Esophagus (tissue), 2 donors: ENCODE data around the gene MAGEB2. TPM values are rescaled to one million over a fixed set of nuclear protein-coding genes. Genes with fewer than 3 reads are reported as not detected.

Experiments used
- H3K27ac ChIP-seq, 2 donors: one replicate each; pipeline ENCODE4 v1.5.1; 2013; ENCODE audit warnings: low read depth in 2 of 2, mild to moderate bottlenecking in 2 of 2, inconsistent platforms in 1 of 2, low read length in 1 of 2, moderate library complexity in 1 of 2
- H3K27me3 ChIP-seq, 2 donors: one replicate each; pipeline ENCODE4 v1.6.1; 2013; ENCODE audit warnings: low read length in 2 of 2, control low read depth in 1 of 2, mild to moderate bottlenecking in 1 of 2; ENCODE audit not compliant: insufficient read depth in 2 of 2, control insufficient read depth in 1 of 2
- H3K36me3 ChIP-seq, 2 donors: one replicate each; pipeline ENCODE4 v1.6.1; 2013; ENCODE audit warnings: low read length in 1 of 2; ENCODE audit not compliant: control insufficient read depth in 2 of 2, insufficient read depth in 2 of 2
- H3K4me1 ChIP-seq, 2 donors: one replicate each; pipeline ENCODE4 v1.6.1; 2013; ENCODE audit warnings: low read length in 1 of 2; ENCODE audit not compliant: control insufficient read depth in 2 of 2, insufficient read depth in 2 of 2
- H3K4me3 ChIP-seq, 2 donors: one replicate each; pipeline ENCODE4 v1.5.1; 2013; ENCODE audit warnings: low read length in 2 of 2, mild to moderate bottlenecking in 2 of 2, low read depth in 1 of 2, moderate library complexity in 1 of 2
- H3K9me3 ChIP-seq, 2 donors: one replicate each; pipeline ENCODE4 v1.6.1; 2013; ENCODE audit warnings: mild to moderate bottlenecking in 2 of 2, low read depth in 1 of 2, low read length in 1 of 2, moderate library complexity in 1 of 2; ENCODE audit not compliant: control insufficient read depth in 2 of 2, insufficient read depth in 1 of 2
- WGBS, 2 donors: extraction: QIAGEN DNeasy Blood & Tissue Kit; methylation state at CpG; one replicate each; pipeline ENCODE4 v1.1.7; 2013; 5-methylcytosine and 5-hydroxymethylcytosine counted together
- polyA plus RNA-seq, 2 donors: library from polyadenylated mRNA; stranded (reverse); fragments of 200-250 nt; gene quantifications; one replicate each; pipeline ENCODE4 v1.2.3, GENCODE V29; 2013
- donor health status: healthy with polysubstance abuse.
- donor health status: Bipolar disorder and iron deficiency.

Gene MAGEB2
- polyA plus RNA-seq, 2 donors = not detected

DNA sequence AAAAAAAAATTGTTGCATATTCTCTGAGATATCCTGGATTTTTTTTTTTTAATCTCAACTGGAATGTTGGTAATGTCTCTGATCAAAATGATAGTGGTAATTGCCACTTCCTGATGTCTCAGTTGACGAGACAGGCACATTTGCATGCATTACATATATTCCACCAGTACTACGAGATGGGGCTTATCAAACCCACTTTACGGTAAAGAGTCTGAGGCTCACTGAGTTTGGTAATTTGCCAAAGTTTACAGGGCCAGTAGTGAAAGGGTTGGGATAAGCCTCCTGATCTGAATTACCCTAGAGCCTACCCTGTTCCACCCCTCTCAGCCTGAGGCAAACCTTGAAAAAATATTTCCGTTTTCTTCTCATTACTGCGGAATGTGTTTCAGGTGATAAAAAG is 5.3 kb downstream of the MAGEB2 start:
- no peak overlapping the region for H3K4me3 ChIP-seq
- H3K27me3 ChIP-seq = no peaks in the 10 kb centered on the region
- H3K9me3 ChIP-seq = no peaks in the 10 kb centered on the region
- no peaks in the 10 kb centered on the region for H3K36me3 ChIP-seq
- no peaks in the 10 kb centered on the region for H3K4me1 ChIP-seq
- WGBS, 2 donors = 81 to 84% methylated on average over 5 of the region's 5 CpGs
- H3K27ac ChIP-seq = no peak overlapping the region

DNA sequence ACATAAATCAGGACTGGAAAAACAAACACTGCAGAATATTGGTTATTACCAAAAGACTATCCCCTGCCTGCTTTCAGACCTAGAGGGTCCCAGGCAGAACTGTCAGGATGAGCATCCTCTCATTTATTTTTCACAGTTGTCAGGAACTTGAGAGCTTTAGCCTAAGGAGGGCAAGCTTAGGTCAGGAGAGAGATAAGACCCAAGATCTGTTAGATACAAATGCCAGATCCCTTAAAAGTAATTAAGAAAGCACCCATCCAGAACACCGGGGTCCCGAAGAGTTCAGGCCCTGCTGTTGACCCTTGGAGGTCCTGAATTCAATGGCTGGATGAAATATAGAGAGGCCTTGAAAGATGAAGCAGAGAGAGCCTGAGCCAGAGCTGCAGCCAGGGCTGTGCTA is 9.2 kb downstream of the MAGEB2 start:
- H3K27me3 ChIP-seq = no peaks in the 10 kb centered on the region
- WGBS, 2 donors = 47 to 51% methylated on average over 2 of the region's 2 CpGs
- no peaks in the 10 kb centered on the region for H3K36me3 ChIP-seq
- H3K4me3 ChIP-seq = no peak overlapping the region
- no peak overlapping the region for H3K27ac ChIP-seq
- no peaks in the 10 kb centered on the region for H3K4me1 ChIP-seq
- no peaks in the 10 kb centered on the region for H3K9me3 ChIP-seq

DNA sequence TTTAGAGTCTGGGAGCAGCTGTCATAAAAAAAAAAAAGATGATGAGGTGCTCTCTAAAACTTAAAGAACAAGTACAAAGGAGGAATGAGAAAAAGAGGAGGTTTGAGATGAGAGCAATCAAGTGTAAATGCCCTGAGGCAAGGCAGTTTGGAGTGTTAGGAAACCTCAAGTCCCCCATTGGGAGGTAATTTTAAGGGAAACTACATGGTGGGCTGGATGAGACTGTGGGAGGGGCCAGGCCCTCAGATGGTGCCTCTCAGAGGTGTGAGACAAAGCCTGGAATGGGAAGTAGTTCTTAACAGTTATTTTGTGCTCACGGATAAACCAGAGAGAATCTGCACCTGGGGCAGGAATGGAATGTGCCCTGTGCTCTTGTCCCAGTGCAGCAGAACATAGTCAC is 13.2 kb downstream of the MAGEB2 start:
- Histone ChIP-seq H3K27ac (no peak overlapping the region), H3K36me3 (no peaks in the 10 kb centered on the region), H3K4me3 (no peak overlapping the region), H3K9me3 (peaks cover 0 to 3% of the 10 kb centered on the region in 2 donors), H3K27me3 (no peaks in the 10 kb centered on the region), H3K4me1 (no peaks in the 10 kb centered on the region)
- WGBS, 2 donors = 35 to 54% methylated on average over 1 of the region's 1 CpG

DNA sequence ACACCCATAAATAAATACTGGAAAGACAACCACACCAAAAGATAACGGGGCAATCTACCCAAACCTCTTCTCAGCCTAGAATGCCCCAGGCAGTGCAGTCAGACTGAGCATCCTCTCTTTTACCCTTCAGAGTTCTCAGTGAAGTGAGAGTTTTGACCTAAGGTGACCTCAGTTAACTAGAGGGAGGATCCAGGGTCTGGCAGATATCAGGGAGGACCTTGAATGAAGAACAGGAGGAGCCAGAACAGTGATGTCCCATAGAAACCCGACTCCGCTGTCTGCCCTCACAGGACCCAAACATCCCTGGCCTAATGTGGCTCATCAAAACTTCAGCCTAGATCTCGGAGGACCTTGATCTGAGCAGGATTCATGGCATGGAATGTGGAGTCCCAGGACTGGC is 15.0 kb downstream of the MAGEB2 start, which contains the start of gene MAGEB3:
Gene MAGEB3 (plus strand): TSS at position 263 of the 400 bp plus-strand sequence. CDS start 5,268 bp downstream, outside the sequence.
- Histone ChIP-seq H3K9me3 (peaks cover 0 to 3% of the 10 kb centered on the region in 2 donors), H3K27me3 (no peaks in the 10 kb centered on the region), H3K4me3 (no peak within 1 kb of the TSS), H3K4me1 (no peaks in the 10 kb centered on the region), H3K36me3 (no peaks in the 10 kb centered on the region), H3K27ac (no peak within 1 kb of the TSS)
- WGBS, 2 donors = 70 to 71% methylated on average over 4 of the region's 4 CpGs

DNA sequence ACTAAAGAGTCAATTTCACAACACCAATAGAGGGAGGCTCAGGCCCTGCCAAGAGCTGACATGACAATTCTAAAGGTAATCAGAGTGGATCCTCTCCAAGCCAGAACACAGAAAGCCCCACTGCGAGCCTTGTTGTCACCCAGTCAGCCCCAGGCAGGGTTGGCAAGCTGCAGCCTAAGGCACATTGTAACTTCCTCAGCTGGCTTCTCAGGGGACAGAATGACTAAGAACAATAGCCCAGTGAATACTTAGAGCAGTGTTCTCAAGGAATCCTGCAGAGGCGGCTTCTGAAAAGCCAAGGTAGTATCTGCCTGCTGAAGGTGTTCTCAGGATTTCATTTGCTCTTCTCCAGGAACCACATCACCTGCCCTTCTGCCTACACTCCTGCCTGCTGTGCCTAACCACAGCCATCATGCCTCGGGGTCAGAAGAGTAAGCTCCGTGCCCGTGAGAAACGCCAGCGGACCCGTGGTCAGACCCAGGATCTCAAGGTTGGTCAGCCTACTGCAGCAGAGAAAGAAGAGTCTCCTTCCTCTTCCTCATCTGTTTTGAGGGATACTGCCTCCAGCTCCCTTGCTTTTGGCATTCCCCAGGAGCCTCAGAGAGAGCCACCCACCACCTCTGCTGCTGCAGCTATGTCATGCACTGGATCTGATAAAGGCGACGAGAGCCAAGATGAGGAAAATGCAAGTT is 26.5 kb downstream of the MAGEB2 start, which contains the start of gene MAGEB4:
Gene MAGEB4 (plus strand): TSS at position 277 of the 692 bp plus-strand sequence. CDS start 136 bp downstream, at position 413.
- no peak within 1 kb of the TSS for H3K27ac ChIP-seq
- 81 to 83% methylated on average over 10 of the region's 10 CpGs for WGBS, 2 donors
- no peaks in the 10 kb centered on the region for H3K27me3 ChIP-seq
- H3K4me1 ChIP-seq = no peaks in the 10 kb centered on the region
- H3K9me3 ChIP-seq = peaks cover 0 to 4% of the 10 kb centered on the region in 2 donors
- no peaks in the 10 kb centered on the region for H3K36me3 ChIP-seq
- H3K4me3 ChIP-seq = no peak within 1 kb of the TSS

DNA sequence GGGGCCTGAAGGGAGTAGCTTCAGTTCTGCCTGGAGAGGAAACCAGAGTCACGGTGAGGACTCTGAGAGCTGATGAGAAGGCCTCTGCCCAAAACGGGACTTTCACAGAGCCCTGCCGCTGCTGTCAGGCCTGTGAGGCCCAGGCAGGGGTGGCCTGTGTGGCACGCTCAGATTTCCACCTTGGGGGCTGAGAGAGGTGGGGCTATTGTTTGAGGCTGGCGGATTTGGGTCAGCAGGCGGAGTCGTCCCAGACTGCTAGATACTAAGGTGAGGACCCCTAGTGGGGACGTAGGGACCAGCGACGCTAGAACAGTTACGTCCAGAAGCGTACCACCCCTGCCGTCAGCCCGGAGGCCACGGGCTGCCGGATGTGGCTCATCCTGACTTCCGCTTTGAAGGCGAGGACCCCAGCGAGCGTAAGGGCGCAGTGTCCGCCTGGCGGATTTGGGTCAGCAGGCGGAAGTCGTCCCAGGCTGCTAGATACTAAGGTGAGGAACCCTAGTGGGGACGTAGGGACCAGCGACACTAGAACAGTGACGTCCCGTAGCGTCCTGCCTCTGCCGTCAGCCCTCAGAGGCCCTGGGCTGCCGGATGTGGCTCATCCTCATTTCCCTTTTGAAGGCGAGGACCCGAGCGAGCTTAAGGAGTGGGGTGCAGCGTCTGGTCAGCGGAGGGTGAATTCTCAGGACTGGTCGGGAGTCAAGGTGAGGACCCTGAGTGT is 31.6 kb downstream of the MAGEB2 start, which contains the start of gene MAGEB1:
Gene MAGEB1 (plus strand): TSS at position 378 of the 721 bp plus-strand sequence. CDS start 3,348 bp downstream, outside the sequence.
- Histone ChIP-seq H3K9me3 (peaks cover 0 to 3% of the 10 kb centered on the region in 2 donors), H3K27ac (no peak within 1 kb of the TSS), H3K4me1 (no peaks in the 10 kb centered on the region), H3K4me3 (no peak within 1 kb of the TSS), H3K27me3 (no peaks in the 10 kb centered on the region), H3K36me3 (no peaks in the 10 kb centered on the region)
- WGBS, 2 donors = 89 to 91% methylated on average over 37 to 38 of the region's 38 CpGs

DNA sequence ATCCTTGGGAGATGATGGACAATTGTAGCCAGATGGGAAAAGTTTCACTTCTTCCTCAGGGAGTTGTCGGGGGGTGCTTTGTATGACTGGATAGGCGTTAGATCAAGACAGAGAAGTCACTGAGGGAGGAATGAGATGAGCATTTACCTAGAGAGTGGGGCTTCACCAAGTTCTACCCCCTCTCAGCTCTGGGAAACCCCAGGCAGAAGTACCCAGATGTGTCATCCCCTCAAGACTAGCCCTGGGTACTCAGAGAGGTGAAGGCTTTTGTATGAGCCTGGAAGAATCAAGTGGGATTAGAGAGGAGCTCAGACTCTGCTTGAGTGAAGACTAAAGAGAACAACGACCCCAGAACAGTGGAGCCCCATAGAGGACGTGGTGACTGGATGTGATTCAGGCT is 33.5 kb downstream of the MAGEB2 start:
- H3K9me3 ChIP-seq = peaks cover 0 to 3% of the 10 kb centered on the region in 2 donors
- no peaks in the 10 kb centered on the region for H3K36me3 ChIP-seq
- no peak overlapping the region for H3K4me3 ChIP-seq
- H3K27me3 ChIP-seq = no peaks in the 10 kb centered on the region
- H3K27ac ChIP-seq = no peak overlapping the region
- no peaks in the 10 kb centered on the region for H3K4me1 ChIP-seq
- 75 to 79% methylated on average over 4 of the region's 4 CpGs for WGBS, 2 donors

DNA sequence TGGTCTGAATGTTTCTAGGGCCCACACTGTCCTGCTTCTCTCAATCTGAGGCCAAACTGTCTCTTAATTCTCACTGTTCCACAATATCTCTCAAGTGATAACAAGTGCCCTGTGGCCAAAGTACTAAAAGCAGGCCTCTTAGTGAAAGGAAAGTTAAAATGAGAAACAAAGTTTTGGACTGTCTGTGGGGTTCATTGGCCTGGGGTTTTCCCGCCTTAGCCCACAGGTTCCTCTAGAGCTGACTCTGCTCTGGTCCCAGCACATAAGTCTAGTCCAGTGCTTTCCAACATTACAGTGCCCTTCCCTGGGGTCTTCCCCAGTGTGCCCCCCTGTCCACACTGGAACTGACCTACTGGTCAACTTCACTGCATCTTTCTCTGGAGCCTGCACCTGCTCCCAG is 37.9 kb downstream of the MAGEB2 start:
- H3K4me3 ChIP-seq = no peak overlapping the region
- no peaks in the 10 kb centered on the region for H3K9me3 ChIP-seq
- H3K4me1 ChIP-seq = no peaks in the 10 kb centered on the region
- no peaks in the 10 kb centered on the region for H3K27me3 ChIP-seq
- H3K36me3 ChIP-seq = no peaks in the 10 kb centered on the region
- H3K27ac ChIP-seq = no peak overlapping the region
- 76 to 96% methylated on average over 1 of the region's 1 CpG for WGBS, 2 donors

DNA sequence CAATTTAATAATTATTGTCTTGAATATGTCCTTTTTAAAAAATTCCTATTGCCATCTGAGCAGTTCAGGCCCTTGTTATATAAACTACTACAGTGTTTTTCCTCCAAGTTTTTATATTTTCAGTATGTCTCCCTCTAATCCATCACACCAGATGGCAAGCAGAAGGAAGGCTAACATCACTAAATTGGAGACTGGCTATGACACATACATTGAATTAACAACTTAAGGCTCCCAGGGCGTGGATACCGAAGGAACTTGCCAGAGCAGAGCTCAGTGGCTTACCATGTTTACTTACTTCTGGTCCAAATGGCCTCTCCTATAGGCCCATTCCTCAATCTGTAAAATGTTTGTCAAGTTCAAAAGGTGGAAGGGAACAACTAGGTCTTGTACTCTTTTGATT is 44.6 kb downstream of the MAGEB2 start:
- no peaks in the 10 kb centered on the region for H3K36me3 ChIP-seq
- H3K4me3 ChIP-seq = no peak overlapping the region
- H3K27me3 ChIP-seq = no peaks in the 10 kb centered on the region
- no peak overlapping the region for H3K27ac ChIP-seq
- H3K4me1 ChIP-seq = no peaks in the 10 kb centered on the region
- H3K9me3 ChIP-seq = no peaks in the 10 kb centered on the region
- WGBS, 2 donors = 42 to 50% methylated on average over 2 of the region's 2 CpGs
